HEK293 (cell line): ENCODE data around the gene RHBDF1.
A peak's percentile ranks its signal among the peaks of the same experiment; 100 is the strongest.

Experiments used
- CTCF ChIP-seq: fragments of 450-650 bp; formaldehyde crosslinking; IDR thresholded peaks from 2 replicates; pipeline ENCODE4 v1.5.1; 2016; ENCODE audit warnings: missing biosample characterization, missing genetic modification characterization
- FEZF1 ChIP-seq: fragments of 450-650 bp; formaldehyde crosslinking; IDR thresholded peaks from 2 replicates; pipeline ENCODE4 v1.5.1; 2016; ENCODE audit warnings: missing biosample characterization, missing genetic modification characterization
- GFI1B ChIP-seq: fragments of 450-650 bp; formaldehyde crosslinking; IDR thresholded peaks from 2 replicates; pipeline ENCODE4 v1.5.1; 2016; ENCODE audit warnings: missing biosample characterization, missing genetic modification characterization
- GLI2 ChIP-seq: fragments of 450-650 bp; formaldehyde crosslinking; IDR thresholded peaks from 2 replicates; pipeline ENCODE4; 2017; ENCODE audit warnings: missing biosample characterization, missing genetic modification characterization, low read depth, borderline replicate concordance
- GLI4 ChIP-seq: fragments of 450-650 bp; formaldehyde crosslinking; IDR thresholded peaks from 2 replicates; pipeline ENCODE4 v1.5.1; 2016; ENCODE audit warnings: missing biosample characterization, missing genetic modification characterization
- HIC1 ChIP-seq: fragments of 450-650 bp; formaldehyde crosslinking; IDR thresholded peaks from 2 replicates; pipeline ENCODE4 v1.5.1; 2016; ENCODE audit warnings: missing biosample characterization, missing genetic modification characterization
- HOXA7 ChIP-seq: sonication (generic); formaldehyde crosslinking; IDR thresholded peaks from 2 replicates; pipeline ENCODE4 v1.8.1; 2022; ENCODE audit warnings: missing genetic modification reagents, borderline replicate concordance
- OSR2 ChIP-seq: fragments of 450-650 bp; formaldehyde crosslinking; IDR thresholded peaks from 2 replicates; pipeline ENCODE4 v1.5.1; 2016; ENCODE audit warnings: missing biosample characterization, missing genetic modification characterization
- PRDM2 ChIP-seq: fragments of 450-650 bp; formaldehyde crosslinking; IDR thresholded peaks from 2 replicates; pipeline ENCODE4 v1.5.1; 2016; ENCODE audit warnings: missing biosample characterization, missing genetic modification characterization, borderline replicate concordance
- WT1 ChIP-seq: fragments of 450-650 bp; formaldehyde crosslinking; IDR thresholded peaks from 2 replicates; pipeline ENCODE4 v1.5.1; 2016; ENCODE audit warnings: missing biosample characterization, missing genetic modification characterization
- YY1 ChIP-seq: fragments of 450-650 bp; formaldehyde crosslinking; IDR thresholded peaks from 2 replicates; pipeline ENCODE4 v1.5.1; 2018; ENCODE audit warnings: missing biosample characterization, missing genetic modification characterization
- ZBTB17 ChIP-seq: fragments of 450-650 bp; formaldehyde crosslinking; IDR thresholded peaks from 2 replicates; pipeline ENCODE4 v1.5.1; 2016; ENCODE audit warnings: missing biosample characterization, missing genetic modification characterization
- ZNF10 ChIP-seq: fragments of 450-650 bp; formaldehyde crosslinking; IDR thresholded peaks from 2 replicates; pipeline ENCODE4 v1.5.1; 2017; ENCODE audit warnings: missing biosample characterization, missing genetic modification characterization
- ZNF169 ChIP-seq: fragments of 450-650 bp; formaldehyde crosslinking; IDR thresholded peaks from 2 replicates; pipeline ENCODE4 v1.5.1; 2016; ENCODE audit warnings: missing biosample characterization, missing genetic modification characterization
- ZNF174 ChIP-seq: fragments of 450-650 bp; formaldehyde crosslinking; IDR thresholded peaks from 2 replicates; pipeline ENCODE4 v1.5.0; 2017; ENCODE audit warnings: missing biosample characterization, mild to moderate bottlenecking, missing genetic modification characterization
- ZNF184 ChIP-seq: fragments of 450-650 bp; IDR thresholded peaks from 2 replicates; pipeline ENCODE4 v1.5.1; 2018; ENCODE audit warnings: missing biosample characterization, mild to moderate bottlenecking, missing genetic modification characterization
- ZNF19 ChIP-seq: fragments of 450-650 bp; formaldehyde crosslinking; IDR thresholded peaks from 2 replicates; pipeline ENCODE4; 2016; ENCODE audit warnings: missing biosample characterization, missing genetic modification characterization, low read depth
- ZNF221 ChIP-seq: fragments of 450-650 bp; formaldehyde crosslinking; IDR thresholded peaks from 2 replicates; pipeline ENCODE4 v1.5.1; 2017; ENCODE audit warnings: missing biosample characterization, missing genetic modification characterization, borderline replicate concordance
- ZNF274 ChIP-seq, 2 experiments: fragments of 200-500 bp in 1 of 2; fragments of 450-650 bp in 1 of 2; sonication (Bioruptor generic) in 1 of 2; formaldehyde crosslinking in 1 of 2; IDR thresholded peaks; 2 replicates each; pipeline versions ENCODE4 v1.5.1 to v1.6.1; 2014 to 2016; ENCODE audit warnings: borderline replicate concordance in 1 of 2, inconsistent platforms in 1 of 2, low read length in 1 of 2, missing biosample characterization in 1 of 2, missing genetic modification characterization in 1 of 2
- ZNF488 ChIP-seq: fragments of 450-650 bp; formaldehyde crosslinking; IDR thresholded peaks from 2 replicates; pipeline ENCODE4 v1.5.1; 2016; ENCODE audit warnings: missing biosample characterization, missing genetic modification characterization
- ZNF510 ChIP-seq: fragments of 450-650 bp; formaldehyde crosslinking; IDR thresholded peaks from 2 replicates; pipeline ENCODE4 v1.5.1; 2018; ENCODE audit warnings: mild to moderate bottlenecking, missing genetic modification characterization, missing biosample characterization; ENCODE audit not compliant: insufficient replicate concordance
- ZNF549 ChIP-seq: fragments of 450-650 bp; IDR thresholded peaks from 2 replicates; pipeline ENCODE4 v1.5.1; 2018; ENCODE audit warnings: missing biosample characterization, missing genetic modification characterization, mild to moderate bottlenecking, inconsistent platforms, moderate library complexity
- ZNF560 ChIP-seq: fragments of 450-650 bp; formaldehyde crosslinking; IDR thresholded peaks from 2 replicates; pipeline ENCODE4 v1.5.1; 2017; ENCODE audit warnings: missing biosample characterization, missing genetic modification characterization, borderline replicate concordance
- ZNF561 ChIP-seq: fragments of 450-650 bp; IDR thresholded peaks from 2 replicates; pipeline ENCODE4 v1.5.1; 2018; ENCODE audit warnings: missing biosample characterization, missing genetic modification characterization, borderline replicate concordance
- ZNF76 ChIP-seq: fragments of 450-650 bp; formaldehyde crosslinking; IDR thresholded peaks from 2 replicates; pipeline ENCODE4; 2016; ENCODE audit warnings: low read depth, missing biosample characterization, missing genetic modification characterization, borderline replicate concordance
- ZNF777 ChIP-seq: fragments of 450-650 bp; formaldehyde crosslinking; IDR thresholded peaks from 2 replicates; pipeline ENCODE4 v1.5.1; 2017; ENCODE audit warnings: missing biosample characterization, missing genetic modification characterization, borderline replicate concordance
- ZNF785 ChIP-seq: fragments of 450-650 bp; formaldehyde crosslinking; IDR thresholded peaks from 2 replicates; pipeline ENCODE4 v1.5.1; 2016; ENCODE audit warnings: missing biosample characterization, missing genetic modification characterization
- ZSCAN23 ChIP-seq: fragments of 450-650 bp; formaldehyde crosslinking; IDR thresholded peaks from 2 replicates; pipeline ENCODE4 v1.5.1; 2016; ENCODE audit warnings: missing biosample characterization, missing genetic modification characterization
- ZXDB ChIP-seq: fragments of 450-650 bp; formaldehyde crosslinking; IDR thresholded peaks from 2 replicates; pipeline ENCODE4 v1.5.1; 2016; ENCODE audit warnings: missing biosample characterization, missing genetic modification characterization

RHBDF1 gene

GRCh38 chr16:117379-118365 is 45.2 kb upstream of the RHBDF1 start (continued):
- TF ChIP-seq ZNF174 (tag by site-specific recombination) = no peak
- TF ChIP-seq GLI2 (tag by site-specific recombination) = no peak
- TF ChIP-seq ZNF785 (tag by site-specific recombination) = no peak
- TF ChIP-seq ZNF560 (tag by site-specific recombination) = no peak
- TF ChIP-seq OSR2 (tag by site-specific recombination) = 0 out of 2 replicates have a peak, but pooled peaks have one; percentile 6
- TF ChIP-seq ZNF221 (tag by site-specific recombination) = no peak
- no peak for TF ChIP-seq ZSCAN23 (tag by site-specific recombination)
- TF ChIP-seq ZXDB (tag by site-specific recombination) = peak; percentile 60
- TF ChIP-seq ZNF169 = no peak
- TF ChIP-seq HIC1 (tag by site-specific recombination) = peak; percentile 54; the same call in 1 of the 2 replicates
- TF ChIP-seq ZNF76 = no peak
- TF ChIP-seq ZNF549 (tag by site-specific recombination) = no peak
- no peak for TF ChIP-seq ZNF510 (tag by site-specific recombination)
- TF ChIP-seq GLI4 (tag by site-specific recombination) = no peak
- TF ChIP-seq FEZF1 = no peak
- no peak for TF ChIP-seq GFI1B (tag by site-specific recombination)
- TF ChIP-seq CTCF (tag by site-specific recombination) = peak; percentile 69
- TF ChIP-seq ZNF274 (IDR thresholded peaks at IDR 0.05; ENCODE audit: low read length) = no peak
- no peak for TF ChIP-seq ZNF274 (tag by site-specific recombination; IDR thresholded peaks at IDR 0.05; ENCODE audit: borderline replicate concordance)
- TF ChIP-seq HOXA7 = no peak
- TF ChIP-seq ZNF777 = no peak
- no peak for TF ChIP-seq WT1 (tag by site-specific recombination)
- no peak for TF ChIP-seq ZNF488 (tag by site-specific recombination)
- TF ChIP-seq YY1 (tag by site-specific recombination) = no peak
- peak; percentile 59 for TF ChIP-seq ZBTB17 (tag by site-specific recombination)
- TF ChIP-seq ZNF19 (tag by site-specific recombination) = no peak
- no peak for TF ChIP-seq PRDM2 (tag by site-specific recombination)
- TF ChIP-seq ZNF10 = no peak
- no peak for TF ChIP-seq ZNF184 (tag by site-specific recombination)
- peak; percentile 35; the same call in 1 of the 2 replicates for TF ChIP-seq ZNF561
